ENCODE results near the gene ZEB2. TPM values are rescaled to one million over a fixed set of nuclear protein-coding genes. Genes with fewer than 3 reads are reported as not detected.

Gene ZEB2
- total and polyA plus RNA-seq, 12 donors, result 29.0 to 226 (median 142) TPM

- intact Hi-C loops (cut with DNase I), result loop anchor here in 1 of 2 donors (10.0 kb wide), 1 partner anchor 60 kb away; no protein-coding TSS in a partner anchor
These were observed 185.4 kb downstream of the ZEB2 start for GRCh38 chr2:144334551-144334950.

More at GRCh38 chr2:144334551-144334950, 185.4 kb downstream of the ZEB2 start:
- Histone ChIP-seq H3K9me3 (replicated peaks in 1 of 3) (no peaks in the 10 kb centered on the region), H3K4me3 (no peak overlapping the region), H3K27ac (no peak overlapping the region), H3K4me1 (replicated peaks in 1 of 2) (peaks cover 0 to 15% of the 10 kb centered on the region in 2 donors), H3K36me3 (replicated peaks in 1 of 2) (no peaks in the 10 kb centered on the region), H3K27me3 (no peaks in the 10 kb centered on the region)
- TF ChIP-seq POLR2A (IDR thresholded peaks at IDR 0.05) (no peak), CTCF (IDR thresholded peaks at IDR 0.05) (no peak)
- DNase-seq, result peak in 6 of 7 donors; percentile 32 to 70 (median 55)
- WGBS, 4 donors, result 36 to 52% (median 43%) methylated on average over 4 of the region's 4 CpGs

Small RNAs within 50 kb of the gene (small RNA-seq; reads per million reads assigned to genes)
- 0 reads per million in 2 donors for gene RF01987

All from adrenal gland (tissue), 12 donors.